SK-N-SH (cell line): Measurements from ENCODE around the gene LPAR4.

Experiments used
- CTCF ChIP-seq: fragments of 200-600 bp; sonication (generic); IDR thresholded peaks from 2 replicates; pipeline ENCODE4 v1.6.1; 2017; ENCODE audit warnings: antibody characterized with exemption, mild to moderate bottlenecking, moderate library complexity
- MAX ChIP-seq: IDR thresholded peaks from 2 replicates; pipeline ENCODE4 v1.4.0; 2012; ENCODE audit warnings: low read depth
- RAD21 ChIP-seq: IDR thresholded peaks from 2 replicates; pipeline ENCODE4 v1.6.1; 2012; ENCODE audit warnings: mild to moderate bottlenecking, low read length
- RFX5 ChIP-seq: IDR thresholded peaks from 2 replicates; pipeline ENCODE4 v1.6.1; 2012; ENCODE audit warnings: mild to moderate bottlenecking, improper control_type of control experiment, low read length
- SMC3 ChIP-seq: IDR thresholded peaks from 2 replicates; pipeline ENCODE4 v1.6.1; 2012; ENCODE audit warnings: low read depth, low read length, improper control_type of control experiment

DNA sequence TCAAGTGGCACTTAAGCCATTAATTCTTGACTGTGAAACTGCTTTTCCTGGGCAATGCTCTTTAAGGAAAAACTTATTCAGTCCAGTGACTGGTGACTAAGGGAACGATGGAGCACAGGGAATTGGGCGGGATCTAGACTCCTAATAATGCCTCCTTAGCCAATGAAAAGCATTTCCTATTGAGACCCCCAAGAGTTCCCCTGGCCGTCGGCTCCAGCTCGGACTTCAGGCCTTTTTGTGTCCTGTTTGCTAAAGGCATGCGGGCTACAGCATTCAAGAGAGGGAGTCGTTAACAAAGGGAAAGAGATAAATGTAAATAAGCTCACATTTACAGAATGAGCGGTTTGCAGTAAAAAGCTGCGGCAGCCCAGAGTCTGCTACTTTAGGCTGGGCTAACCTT is at the start of gene LPAR4:
- TF ChIP-seq CTCF (no peak), RAD21 (no peak), RFX5 (no peak), MAX (no peak), SMC3 (no peak)
